Activated naive CD4-positive, alpha-beta T cell treated with anti-CD3 and anti-CD28 coated beads for 36 hours (primary cell): ENCODE data around the gene NOD1. TPM values are rescaled to one million over a fixed set of nuclear protein-coding genes. Genes with fewer than 3 reads are reported as not detected.
"Not testable (repeated sequence)": the region's sequence is repeated elsewhere in the genome, so short reads cannot be mapped to it uniquely, and the experiment has no call there.

Source experiments
- CTCF ChIA-PET: fragments of 350-600 bp; sonication (Branson Sonifier 250); formaldehyde crosslinking; loops from one replicate; lab custom pipeline; 2021; ENCODE audit warnings: antibody characterized with exemption; lab: Charles Lee
- DNase-seq: peaks from one replicate; pipeline ENCODE4 v3.0.0-alpha.2; 2020
- H3K27ac Mint-ChIP-seq: one replicate; pipeline ENCODE4 v1.8.0; 2021; ENCODE audit warnings: mild to moderate bottlenecking, mixed read lengths
- H3K27me3 Mint-ChIP-seq: one replicate; pipeline ENCODE4 v1.8.0; 2021; ENCODE audit warnings: low read depth, mixed read lengths
- H3K36me3 Mint-ChIP-seq: one replicate; pipeline ENCODE4 v1.8.0; 2021; ENCODE audit warnings: low read depth, mixed read lengths
- H3K4me1 Mint-ChIP-seq: one replicate; pipeline ENCODE4 v1.8.0; 2021; ENCODE audit warnings: low read depth, mixed read lengths
- H3K4me3 Mint-ChIP-seq: one replicate; pipeline ENCODE4 v1.8.0; 2021; ENCODE audit warnings: mild to moderate bottlenecking, moderate library complexity, mixed read lengths
- H3K9me3 Mint-ChIP-seq: one replicate; pipeline ENCODE4 v1.8.0; 2021; ENCODE audit warnings: mixed read lengths
- intact Hi-C: fragments of 100-400 bp; cut with micrococcal nuclease; formaldehyde crosslinking; loops from one replicate; pipeline ENCODE4 v1.15.1; 2023
- total RNA-seq, 2 experiments: library from RNA; stranded (reverse); gene quantifications; one replicate each; pipeline ENCODE4 v1.2.3, GENCODE V29; 2021

NOD1 gene
- total RNA-seq, 2 experiments from 2014 or later: 9.2 to 9.8 TPM

DNA sequence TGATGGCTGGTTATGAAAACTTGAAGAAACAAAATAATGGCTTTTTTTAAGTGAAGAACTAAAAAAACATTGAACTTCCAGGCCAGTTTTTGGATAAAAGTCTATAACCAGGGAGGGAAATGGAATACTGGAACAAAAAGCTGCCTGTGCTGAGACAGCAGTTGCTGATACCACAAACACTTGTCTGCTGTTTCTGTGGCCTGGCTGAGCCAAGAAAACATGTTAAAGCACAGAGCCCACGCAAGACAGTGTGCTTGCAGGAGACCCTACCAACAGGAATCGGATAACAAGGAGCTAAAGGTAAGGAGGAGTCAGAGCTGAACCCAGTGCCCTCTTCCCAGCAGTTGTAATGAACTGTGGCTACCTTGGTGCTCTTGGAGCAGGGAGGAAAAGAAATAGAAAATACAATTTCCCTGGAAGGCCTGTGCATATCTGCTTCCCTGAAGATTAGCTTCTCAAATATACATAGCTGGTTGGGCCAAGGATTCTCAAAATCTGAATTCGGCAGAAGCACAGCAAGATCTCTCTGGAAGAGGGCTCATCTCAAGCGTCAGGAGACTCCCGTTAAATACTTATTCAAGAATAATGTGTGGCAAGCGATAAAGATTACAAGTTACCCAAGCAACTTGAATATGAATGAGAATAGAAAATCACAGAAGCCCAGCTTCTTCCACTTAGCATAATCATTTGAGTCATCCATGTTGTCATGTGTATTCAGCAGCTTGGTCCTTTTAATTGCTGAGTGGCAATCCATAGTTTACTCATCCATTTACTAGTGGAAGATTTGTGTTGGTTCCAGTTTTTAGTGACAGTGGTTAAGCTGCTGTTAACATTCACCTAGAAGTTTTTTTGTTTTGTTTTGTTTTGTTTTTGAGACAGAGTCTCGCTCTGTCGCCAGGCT, 87.6 kb downstream of the NOD1 start:
- Mint-ChIP-seq H3K27ac (no peak overlapping the region), H3K9me3 (no peaks in the 10 kb centered on the region)

GRCh38 chr7:30389791-30390190, 88.8 kb downstream of the NOD1 start:
- intact Hi-C loops: no loop called here
- Mint-ChIP-seq H3K4me3 (no peak overlapping the region), H3K4me1 (no peaks in the 10 kb centered on the region), H3K9me3 (no peaks in the 10 kb centered on the region), H3K36me3 (peaks cover 3% of the 10 kb centered on the region), H3K27ac (no peak overlapping the region), H3K27me3 (no peaks in the 10 kb centered on the region)
- CTCF ChIA-PET: interaction anchor here (0.5 kb wide), 1 partner anchor 99 kb away, joined by 3 read pairs; no protein-coding TSS in a partner anchor
- no peak for DNase-seq

More for the DNA sequence above, 87.6 kb downstream of the NOD1 start:
- H3K4me3 Mint-ChIP-seq: no peak overlapping the region
- intact Hi-C loops: no loop called here
- no peaks in the 10 kb centered on the region for H3K4me1 Mint-ChIP-seq
- peaks cover 3% of the 10 kb centered on the region for H3K36me3 Mint-ChIP-seq
- CTCF ChIA-PET: interaction anchor here (0.6 to 1.2 kb wide), 2 partner anchors 39 to 115 kb away, joined by 3 read pairs; no protein-coding TSS in a partner anchor
- no peaks in the 10 kb centered on the region for H3K27me3 Mint-ChIP-seq
- no peak for DNase-seq

DNA sequence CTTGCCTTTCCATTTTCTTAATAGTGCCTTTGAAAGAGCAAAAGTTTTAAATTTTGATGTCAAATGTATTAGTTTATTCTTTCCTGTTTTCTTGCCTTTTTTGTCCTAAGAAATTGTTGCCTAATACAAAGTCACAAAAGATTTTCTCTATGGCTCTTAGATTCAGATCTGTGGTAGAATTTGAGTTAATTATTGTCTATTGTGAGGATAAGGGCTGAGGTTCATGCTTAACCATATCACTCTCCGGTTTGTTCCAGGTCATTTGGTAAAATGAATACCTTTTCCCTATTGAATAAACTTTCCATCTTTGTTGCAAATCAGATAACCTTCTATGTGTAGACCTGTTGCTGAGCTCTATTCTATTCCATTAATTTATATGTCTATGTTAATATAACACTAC, 96.0 kb downstream of the NOD1 start:
- H3K27me3 Mint-ChIP-seq: no peaks in the 10 kb centered on the region
- no peak overlapping the region for H3K4me3 Mint-ChIP-seq
- H3K9me3 Mint-ChIP-seq: peaks cover 2% of the 10 kb centered on the region
- DNase-seq: no peak
- no peaks in the 10 kb centered on the region for H3K4me1 Mint-ChIP-seq
- intact Hi-C loops: no loop called here
- H3K36me3 Mint-ChIP-seq: no peaks in the 10 kb centered on the region
- CTCF ChIA-PET: no interaction called here
- no peak overlapping the region for H3K27ac Mint-ChIP-seq

DNA sequence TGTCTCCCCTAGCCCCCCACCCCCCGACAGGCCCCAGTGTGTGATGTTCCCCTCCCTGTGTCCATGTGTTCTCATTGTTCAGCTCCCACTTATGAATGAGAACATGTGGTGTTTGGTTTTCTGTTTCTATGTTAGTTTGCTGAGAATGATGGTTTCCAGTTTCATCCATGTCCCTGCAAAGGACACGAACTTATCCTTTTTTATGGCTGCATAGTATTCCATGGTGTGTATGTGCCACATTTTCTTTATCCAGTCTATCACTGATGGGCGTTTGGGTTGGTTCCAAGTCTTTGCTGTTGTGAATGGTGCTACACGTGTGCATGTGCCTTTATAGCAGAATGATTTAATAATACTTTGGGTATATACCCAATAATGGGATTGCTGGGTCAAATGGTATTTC, 97.8 kb downstream of the NOD1 start:
- H3K4me3 Mint-ChIP-seq, H3K36me3 Mint-ChIP-seq, H3K9me3 Mint-ChIP-seq, H3K27me3 Mint-ChIP-seq, CTCF ChIA-PET, DNase-seq, H3K4me1 Mint-ChIP-seq, H3K27ac Mint-ChIP-seq, intact Hi-C loops: not testable (repeated sequence)

GRCh38 chr7:30380294-30380693, 98.3 kb downstream of the NOD1 start:
- Mint-ChIP-seq H3K4me3 (no peak overlapping the region), H3K27me3 (no peaks in the 10 kb centered on the region), H3K4me1 (no peaks in the 10 kb centered on the region), H3K27ac (no peak overlapping the region), H3K9me3 (peaks cover 2% of the 10 kb centered on the region), H3K36me3 (no peaks in the 10 kb centered on the region)
- DNase-seq: no peak
- intact Hi-C loops: no loop called here
- CTCF ChIA-PET: no interaction called here

- H3K27ac Mint-ChIP-seq: no peak overlapping the region
- DNase-seq: no peak
- H3K27me3 Mint-ChIP-seq: no peaks in the 10 kb centered on the region
- CTCF ChIA-PET: no interaction called here
- H3K4me1 Mint-ChIP-seq: no peaks in the 10 kb centered on the region
- H3K36me3 Mint-ChIP-seq: no peaks in the 10 kb centered on the region
- no peak overlapping the region for H3K4me3 Mint-ChIP-seq
- H3K9me3 Mint-ChIP-seq: peaks cover 2% of the 10 kb centered on the region
- intact Hi-C loops: no loop called here
Measured at GRCh38 chr7:30379741-30380140, 98.8 kb downstream of the NOD1 start.

DNA sequence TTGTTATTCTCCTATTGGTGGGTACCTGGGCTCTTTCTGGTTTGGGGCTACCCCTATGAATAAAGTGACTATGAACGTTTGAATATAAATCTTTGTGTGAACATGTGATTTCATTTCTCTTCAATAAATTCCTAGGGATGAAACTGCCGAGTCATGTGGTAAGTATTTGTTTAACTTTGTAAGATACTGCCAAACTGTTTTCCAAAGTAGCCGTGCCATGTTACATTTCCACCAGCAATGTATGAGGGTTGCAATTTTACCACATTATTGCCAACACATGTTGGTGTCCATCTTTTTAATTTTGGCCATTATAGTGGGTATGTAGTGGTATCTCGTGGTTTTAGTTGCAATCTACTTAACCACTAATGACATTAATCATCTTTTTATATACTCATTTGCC, 99.5 kb downstream of the NOD1 start:
- no peaks in the 10 kb centered on the region for H3K27me3 Mint-ChIP-seq
- intact Hi-C loops: no loop called here
- DNase-seq: no peak
- H3K36me3 Mint-ChIP-seq: no peaks in the 10 kb centered on the region
- CTCF ChIA-PET: no interaction called here
- H3K9me3 Mint-ChIP-seq: peaks cover 2% of the 10 kb centered on the region
- no peak overlapping the region for H3K27ac Mint-ChIP-seq
- H3K4me1 Mint-ChIP-seq: no peaks in the 10 kb centered on the region
- H3K4me3 Mint-ChIP-seq: no peak overlapping the region

DNA sequence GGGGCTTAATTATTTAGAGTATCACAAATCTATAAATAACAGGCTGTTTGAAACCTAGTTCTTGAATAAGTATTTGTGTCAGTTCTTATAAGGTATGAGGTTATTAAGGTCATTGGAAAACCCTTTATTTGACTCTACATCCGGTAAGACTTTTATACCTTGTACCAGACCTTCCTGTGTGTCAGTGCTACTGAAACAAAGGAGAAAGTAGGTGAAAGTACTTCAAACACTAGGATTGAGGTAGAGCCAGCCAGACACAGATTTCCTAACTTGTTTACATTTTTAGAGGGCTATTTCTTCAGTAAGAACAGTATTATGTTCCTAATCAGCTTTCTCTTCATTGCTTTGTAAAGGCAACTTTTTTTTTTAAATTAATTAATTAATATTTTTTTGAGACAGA, 100.3 kb downstream of the NOD1 start:
- H3K4me3 Mint-ChIP-seq: no peak overlapping the region
- H3K36me3 Mint-ChIP-seq: no peaks in the 10 kb centered on the region
- H3K9me3 Mint-ChIP-seq: peaks cover 2% of the 10 kb centered on the region
- no peaks in the 10 kb centered on the region for H3K27me3 Mint-ChIP-seq
- no peaks in the 10 kb centered on the region for H3K4me1 Mint-ChIP-seq
- no peak for DNase-seq
- no peak overlapping the region for H3K27ac Mint-ChIP-seq
- CTCF ChIA-PET: no interaction called here
- intact Hi-C loops: no loop called here

Other genes starting within 250 kb of the NOD1 start
- 10 to 100 TPM; 10.4 to 10.5 TPM for gene ZNRF2, start 194.2 kb downstream of the NOD1 start, total RNA-seq
- gene GGCT, start 26.0 kb upstream of the NOD1 start, total RNA-seq: 10 to 100 TPM; 83.0 to 83.8 TPM
- 100 to 1,000 TPM; 367 to 385 TPM for gene GARS1, start 116.1 kb upstream of the NOD1 start, total RNA-seq
- gene CRHR2, start 203.7 kb upstream of the NOD1 start, total RNA-seq: not detected